A549 (cell line): ENCODE results near the gene CYP1A1. TPM values are rescaled to one million over a fixed set of nuclear protein-coding genes. Genes with fewer than 3 reads are reported as not detected.

ENCODE experiments used
- ATAC-seq, 2 experiments: fragments of 200-7000 bp in 1 of 2; fragments of >200 bp in 1 of 2; cut with Nextera tagmentation in 1 of 2; cut with Tn5 transposase in 1 of 2; 3 replicates each; pipeline versions ENCODE4 v1.8.0 to v1.9.1; 2018 to 2020; ENCODE audit warnings: mild to moderate bottlenecking in 1 of 2, moderate library complexity in 1 of 2
- CTCF ChIA-PET: fragments of 300-600 bp; sonication (Branson Sonifier 250); formaldehyde crosslinking; extraction: SDS; loops from one replicate; lab custom pipeline; 2021; ENCODE audit warnings: antibody characterized with exemption, inconsistent platforms; lab: Yijun Ruan, JAX
- POLR2A ChIA-PET: fragments of 350-600 bp; formaldehyde crosslinking; extraction: SDS; loops from one replicate; lab custom pipeline; 2021; ENCODE audit warnings: antibody characterized with exemption, inconsistent platforms; lab: Yijun Ruan, JAX
- DNase-seq, 2 experiments: peaks; one replicate each; pipeline versions ENCODE4 v3.0.0 to v3.0.0-alpha.2; 2011 to 2016; ENCODE audit warnings: low read depth in 1 of 2, low spot score in 1 of 2
- FAIRE-seq: peaks from 2 replicates; lab custom pipeline; 2011; peaks lifted over from hg19 to GRCh38; lab: Jason Lieb, UNC
- H3K27ac ChIP-seq, 2 experiments: fragments of >200 bp; sonication (Bioruptor Twin); formaldehyde crosslinking; 3 replicates each; pipeline ENCODE4 v1.5.1; 2016 to 2017
- H3K4me1 ChIP-seq: fragments of >200 bp; sonication (Bioruptor Twin); formaldehyde crosslinking; 3 replicates; pipeline ENCODE4 v1.6.1; 2016
- H3K4me2 ChIP-seq: fragments of >200 bp; sonication (Bioruptor Twin); formaldehyde crosslinking; 3 replicates; pipeline ENCODE4 v1.6.1; 2016
- H3K4me3 ChIP-seq: fragments of >200 bp; sonication (Bioruptor Twin); formaldehyde crosslinking; 3 replicates; pipeline ENCODE4 v1.5.1; 2016
- H3K9me3 ChIP-seq: fragments of >200 bp; sonication (Bioruptor Twin); formaldehyde crosslinking; 3 replicates; pipeline ENCODE4 v1.6.1; 2016
- ATOH8 ChIP-seq: fragments of 250-450 bp; sonication (Bioruptor Pico); IDR thresholded peaks from 2 replicates; pipeline ENCODE4 v1.5.0; 2020; ENCODE audit warnings: low read depth, mild to moderate bottlenecking, moderate library complexity
- CBX2 ChIP-seq: fragments of 200-600 bp; sonication (generic); IDR thresholded peaks from 2 replicates; pipeline ENCODE4 v1.6.1; 2016; ENCODE audit warnings: low read depth, mild to moderate bottlenecking, borderline replicate concordance
- CEBPB ChIP-seq, 2 experiments: fragments of >200 bp in 1 of 2; sonication (Bioruptor Twin) in 1 of 2; formaldehyde crosslinking in 1 of 2; IDR thresholded peaks; 2 replicates each; pipeline ENCODE4 v1.6.1; 2012 to 2016
- CHD2 ChIP-seq: fragments of 150-350 bp; IDR thresholded peaks from 2 replicates; pipeline ENCODE4 v1.6.1; 2014; ENCODE audit warnings: low read length; ENCODE audit not compliant: partially characterized antibody
- CTCF ChIP-seq: fragments of >200 bp; sonication (Bioruptor Twin); formaldehyde crosslinking; IDR thresholded peaks from 3 replicates; pipeline ENCODE4 v1.5.1; 2016
- E2F6 ChIP-seq: IDR thresholded peaks from 2 replicates; pipeline ENCODE4 v1.6.1; 2012; ENCODE audit warnings: low read depth, borderline replicate concordance
- ELK1 ChIP-seq: fragments of 150-350 bp; IDR thresholded peaks from 2 replicates; pipeline ENCODE4 v1.6.1; 2014; ENCODE audit warnings: low read depth, mild to moderate bottlenecking, low read length
- ESRRA ChIP-seq: fragments of 150-350 bp; IDR thresholded peaks from 2 replicates; pipeline ENCODE4 v1.6.1; 2014; ENCODE audit warnings: mild to moderate bottlenecking, low read length, borderline replicate concordance
- FOSL2 ChIP-seq, 2 experiments: fragments of 450-650 bp in 1 of 2; fragments of >200 bp in 1 of 2; sonication (Bioruptor Twin) in 1 of 2; formaldehyde crosslinking; IDR thresholded peaks; 2 replicates each; pipeline versions ENCODE4 v1.5.0 to v1.6.1; 2016 to 2020; ENCODE audit warnings: mild to moderate bottlenecking in 1 of 2, moderate library complexity in 1 of 2
- HDAC2 ChIP-seq: fragments of 200-600 bp; sonication (generic); IDR thresholded peaks from 2 replicates; pipeline ENCODE4 v1.6.1; 2016
- HEYL ChIP-seq: fragments of 250-450 bp; sonication (Bioruptor Pico); IDR thresholded peaks from 2 replicates; pipeline ENCODE4 v1.8.0; 2021; ENCODE audit warnings: mild to moderate bottlenecking, moderate library complexity
- HMGXB4 ChIP-seq: fragments of 250-450 bp; sonication (Bioruptor Pico); IDR thresholded peaks from 2 replicates; pipeline ENCODE4 v1.5.0; 2021; ENCODE audit warnings: mild to moderate bottlenecking, moderate library complexity, borderline replicate concordance
- HOXB13 ChIP-seq: fragments of 250-450 bp; sonication (Bioruptor Pico); IDR thresholded peaks from 2 replicates; pipeline ENCODE4 v1.5.0; 2020; ENCODE audit warnings: low read depth, mild to moderate bottlenecking, moderate library complexity
- JUNB ChIP-seq: fragments of >200 bp; sonication (Bioruptor Twin); formaldehyde crosslinking; IDR thresholded peaks from 2 replicates; pipeline ENCODE4 v1.6.1; 2016
- MAX ChIP-seq: IDR thresholded peaks from 2 replicates; pipeline ENCODE4 v1.6.1; 2012
- PBX3 ChIP-seq: IDR thresholded peaks from 2 replicates; pipeline ENCODE4 v1.6.1; 2012
- PHF8 ChIP-seq: fragments of 200-600 bp; sonication (generic); IDR thresholded peaks from 2 replicates; pipeline ENCODE4 v1.6.1; 2016; ENCODE audit warnings: low read depth, mild to moderate bottlenecking, antibody characterized with exemption, moderate library complexity, borderline replicate concordance
- RCOR1 ChIP-seq: fragments of 150-350 bp; IDR thresholded peaks from 2 replicates; pipeline ENCODE4 v1.6.1; 2014; ENCODE audit warnings: antibody characterized with exemption, low read length, low read depth
- ZC3H11A ChIP-seq: fragments of 450-650 bp; IDR thresholded peaks from 2 replicates; pipeline ENCODE4 v1.6.1; 2014; ENCODE audit warnings: antibody characterized with exemption, mild to moderate bottlenecking
- WGBS: methylation state at CpG from one replicate; pipeline ENCODE4 v1.1.6; 2017; ENCODE audit errors: missing lambda C conversion rate; 5-methylcytosine and 5-hydroxymethylcytosine counted together
- polyA plus RNA-seq, 4 experiments: library from polyadenylated mRNA; depleted of rRNA in 3 of 4; stranded (reverse); fragments of >200 nt; fragmentation: RNase III in 1 of 4; extraction: RNeasy Plus Mini Kit Qiagen cat#74134 plus additional on column Dnase treatment in 1 of 4; gene quantifications; 2 replicates in 3 of 4; 3 replicates in 1 of 4; pipeline ENCODE4 v1.2.3, GENCODE V29; 2011 to 2017

CYP1A1 gene
- polyA plus RNA-seq, 2 of the 4 experiments (the other 2 are of a cell fraction), result 0.25 to 0.50 TPM

- TF ChIP-seq HDAC2, result no peak
- TF ChIP-seq E2F6, result no peak
- TF ChIP-seq CTCF, result no peak
- no peak for TF ChIP-seq RCOR1
- no peak for TF ChIP-seq CBX2
- TF ChIP-seq ELK1, result no peak
- no peak for TF ChIP-seq HMGXB4
- no peak for TF ChIP-seq CEBPB (IDR thresholded peaks at IDR 0.05)
- no peak for TF ChIP-seq PHF8
- no peak for TF ChIP-seq HEYL (CRISPR knock-in tag)
- no peak for TF ChIP-seq CHD2
- no peak for TF ChIP-seq JUNB
- TF ChIP-seq ATOH8 (CRISPR knock-in tag), result no peak
- TF ChIP-seq HOXB13, result no peak
- TF ChIP-seq MAX, result no peak
- no peak for TF ChIP-seq FOSL2 (IDR thresholded peaks at IDR 0.05)
- TF ChIP-seq FOSL2 (CRISPR knock-in tag; IDR thresholded peaks at IDR 0.05), result no peak
- 75% methylated on average over 6 of the region's 7 CpGs for WGBS
- Histone ChIP-seq H3K27ac (no peak overlapping the region), H3K4me1 (peaks cover 4% of the 10 kb centered on the region; the same call in 1 of the 3 replicates), H3K9me3 (no peaks in the 10 kb centered on the region), H3K4me2 (no peak overlapping the region), H3K4me3 (no peak overlapping the region)
- FAIRE-seq (no peak), ATAC-seq (no peak), DNase-seq (no peak)
- ChIA-PET CTCF (no interaction called here), POLR2A (no interaction called here)
These were observed 2.4 kb upstream of the CYP1A1 start for GRCh38 chr15:74727727-74728126.

- DNase-seq, result no peak
- H3K4me2 ChIP-seq, result peak overlapping the region; percentile 92
- H3K4me1 ChIP-seq, result peaks cover 4% of the 10 kb centered on the region; the same call in 1 of the 3 replicates
- FAIRE-seq, result no peak
- TF ChIP-seq ESRRA, result no peak
- no peak for TF ChIP-seq PBX3
- TF ChIP-seq ZC3H11A, result no peak
- no peak for TF ChIP-seq HOXB13
- no peak for TF ChIP-seq HMGXB4
- ChIA-PET CTCF (interaction anchor here (0.8 to 2.9 kb wide), 3 partner anchors 42 to 94 kb away, joined by 3 to 11 read pairs (median 8); no protein-coding TSS in a partner anchor), POLR2A (no interaction called here)
- ATAC-seq, result no peak
- 86% methylated on average over 24 of the region's 24 CpGs for WGBS
- peak overlapping the region in 1 of 2 experiments; percentile 73; a peak in 3 of 6 replicates for H3K27ac ChIP-seq
- peak overlapping the region; percentile 46 for H3K4me3 ChIP-seq
- no peaks in the 10 kb centered on the region for H3K9me3 ChIP-seq
These were observed 1.4 kb upstream of the CYP1A1 start for GRCh38 chr15:74726774-74727164.
